IMR-90 (cell line): Measurements from ENCODE around the gene GJC1. TPM values are rescaled to one million over a fixed set of nuclear protein-coding genes. Genes with fewer than 3 reads are reported as not detected.
A peak's percentile ranks its signal among the peaks of the same experiment; 100 is the strongest.

Source experiments
- ATAC-seq: fragments of 200-7000 bp; cut with Tn5 transposase; 2 replicates; pipeline ENCODE4 v1.9.1; 2020; ENCODE audit warnings: low read depth, mild to moderate bottlenecking, moderate library complexity
- BruUV-seq: library from RNA; stranded (reverse); fragments of 400-500 nt; replicated peaks from 2 replicates; lab custom pipeline; 2021; lab: Mats Ljungman, UMichigan
- CTCF ChIA-PET: fragments of 300-600 bp; formaldehyde crosslinking; extraction: SDS; loops from one replicate; lab custom pipeline; 2021; ENCODE audit warnings: antibody characterized with exemption; lab: Yijun Ruan, JAX
- POLR2A ChIA-PET: fragments of 300-600 bp; sonication (Branson Sonifier 250); formaldehyde crosslinking; loops from one replicate; lab custom pipeline; 2022; ENCODE audit warnings: antibody characterized with exemption; ENCODE audit not compliant: unreplicated experiment; lab: Charles Lee
- DNase-seq: peaks from one replicate; pipeline ENCODE4 v3.0.0; 2013
- H2AFZ ChIP-seq: replicated peaks from 2 replicates; pipeline ENCODE3; 2013; ENCODE audit warnings: low read length, mild to moderate bottlenecking; ENCODE audit not compliant: poor library complexity
- H2AK5ac ChIP-seq: 2 replicates; pipeline ENCODE4 v1.6.1; 2013; ENCODE audit warnings: low read depth, low read length, inconsistent platforms
- H2AK9ac ChIP-seq: replicated peaks from 2 replicates; pipeline ENCODE3; 2013; ENCODE audit warnings: mild to moderate bottlenecking, low read depth, low read length, moderate library complexity; ENCODE audit not compliant: poor library complexity
- H2BK120ac ChIP-seq: 2 replicates; pipeline ENCODE4 v1.6.1; 2013; ENCODE audit warnings: low read depth, low read length, inconsistent platforms
- H2BK15ac ChIP-seq: 3 replicates; pipeline ENCODE4 v1.6.1; 2013; ENCODE audit warnings: low read depth, low read length, inconsistent platforms
- H2BK20ac ChIP-seq: 2 replicates; pipeline ENCODE4 v1.6.1; 2013; ENCODE audit warnings: low read depth, mild to moderate bottlenecking, inconsistent platforms, low read length, moderate library complexity
- H2BK5ac ChIP-seq: 2 replicates; pipeline ENCODE4 v1.6.1; 2013; ENCODE audit warnings: mild to moderate bottlenecking, low read depth, low read length, inconsistent platforms; ENCODE audit not compliant: poor library complexity, severe bottlenecking
- H3K14ac ChIP-seq: replicated peaks from 2 replicates; pipeline ENCODE4 v1.6.1; 2013; ENCODE audit warnings: low read depth, low read length, inconsistent platforms
- H3K18ac ChIP-seq: 2 replicates; pipeline ENCODE4 v1.6.1; 2013; ENCODE audit warnings: low read depth, low read length, control low read depth
- H3K23ac ChIP-seq: 2 replicates; pipeline ENCODE4 v1.6.1; 2013; ENCODE audit warnings: low read depth, low read length, inconsistent platforms
- H3K27ac ChIP-seq: 2 replicates; pipeline ENCODE4 v1.5.1; 2013; ENCODE audit warnings: mild to moderate bottlenecking, control low read depth, low read length; ENCODE audit not compliant: insufficient read depth
- H3K27me3 ChIP-seq: 2 replicates; pipeline ENCODE4 v1.6.1; 2013; ENCODE audit warnings: low read length; ENCODE audit not compliant: control insufficient read depth, insufficient read depth
- H3K36me3 ChIP-seq: 2 replicates; pipeline ENCODE4 v1.6.1; 2013; ENCODE audit warnings: low read length, mixed read lengths; ENCODE audit not compliant: control insufficient read depth, insufficient read depth
- H3K4ac ChIP-seq: 2 replicates; pipeline ENCODE4 v1.6.1; 2013; ENCODE audit warnings: low read depth, low read length, inconsistent platforms
- H3K4me1 ChIP-seq: 2 replicates; pipeline ENCODE4 v1.6.1; 2013; ENCODE audit warnings: low read length, mixed read lengths; ENCODE audit not compliant: control insufficient read depth, insufficient read depth
- H3K4me2 ChIP-seq: 2 replicates; pipeline ENCODE4 v1.6.1; 2013; ENCODE audit warnings: low read depth, mild to moderate bottlenecking, control low read depth, low read length, moderate library complexity
- H3K4me3 ChIP-seq: 2 replicates; pipeline ENCODE4 v1.5.1; 2013; ENCODE audit warnings: low read depth, mild to moderate bottlenecking, control low read depth, low read length, moderate library complexity; ENCODE audit not compliant: insufficient read depth
- H3K56ac ChIP-seq: 2 replicates; pipeline ENCODE4 v1.6.1; 2013; ENCODE audit warnings: low read length, inconsistent platforms; ENCODE audit not compliant: insufficient read depth; ENCODE audit errors: extremely low read depth
- H3K79me1 ChIP-seq, 2 experiments: 2 replicates each; pipeline ENCODE4 v1.6.1; 2013; ENCODE audit warnings: low read length in 2 of 2, inconsistent platforms in 1 of 2, low read depth in 1 of 2
- H3K9ac ChIP-seq: 2 replicates; pipeline ENCODE4 v1.6.1; 2013; ENCODE audit warnings: low read depth, low read length, control low read depth
- H3K9me1 ChIP-seq: 2 replicates; pipeline ENCODE4 v1.6.1; 2013; ENCODE audit warnings: low read length, inconsistent platforms; ENCODE audit not compliant: insufficient read depth
- H3K9me3 ChIP-seq: 2 replicates; pipeline ENCODE4 v1.6.1; 2013; ENCODE audit warnings: low read length; ENCODE audit not compliant: control insufficient read depth, insufficient read depth
- H4K20me1 ChIP-seq: 2 replicates; pipeline ENCODE4 v1.6.1; 2013; ENCODE audit warnings: low read length, inconsistent platforms; ENCODE audit not compliant: insufficient read depth
- H4K5ac ChIP-seq: 2 replicates; pipeline ENCODE4 v1.6.1; 2013; ENCODE audit warnings: mild to moderate bottlenecking, low read depth, low read length, control low read depth
- H4K8ac ChIP-seq, 2 experiments: 2 replicates each; pipeline ENCODE4 v1.6.1; 2013; ENCODE audit warnings: low read depth in 2 of 2, low read length in 2 of 2, control low read depth in 1 of 2, inconsistent platforms in 1 of 2
- H4K91ac ChIP-seq: 2 replicates; pipeline ENCODE4 v1.6.1; 2013; ENCODE audit warnings: low read depth, low read length, inconsistent platforms; ENCODE audit not compliant: insufficient read depth
- BHLHE40 ChIP-seq: fragments of 150-350 bp; IDR thresholded peaks from 2 replicates; pipeline ENCODE4 v1.6.1; 2016; ENCODE audit warnings: mild to moderate bottlenecking, low read depth, low read length
- CHD1 ChIP-seq: IDR thresholded peaks from 2 replicates; pipeline ENCODE4 v1.6.1; 2012; ENCODE audit warnings: low read depth, low read length, improper control_type of control experiment
- ELK1 ChIP-seq: fragments of 150-350 bp; IDR thresholded peaks from 2 replicates; pipeline ENCODE4 v1.6.1; 2016; ENCODE audit warnings: low read depth, mild to moderate bottlenecking, low read length, moderate library complexity, borderline replicate concordance
- FOS ChIP-seq: fragments of 150-350 bp; IDR thresholded peaks from 2 replicates; pipeline ENCODE4 v1.6.1; 2016; ENCODE audit warnings: low read depth, low read length
- MXI1 ChIP-seq: IDR thresholded peaks from 2 replicates; pipeline ENCODE4 v1.6.1; 2012; ENCODE audit warnings: low read depth, mild to moderate bottlenecking, low read length, moderate library complexity, borderline replicate concordance
- NFE2L2 ChIP-seq: fragments of 150-350 bp; IDR thresholded peaks from 2 replicates; pipeline ENCODE4 v1.6.1; 2016; ENCODE audit warnings: low read depth, mild to moderate bottlenecking, low read length
- RAD21 ChIP-seq: IDR thresholded peaks from 2 replicates; pipeline ENCODE4 v1.6.1; 2012; ENCODE audit warnings: low read length, improper control_type of control experiment
- RFX5 ChIP-seq: IDR thresholded peaks from 2 replicates; pipeline ENCODE4 v1.8.0; 2012; ENCODE audit warnings: low read depth, mild to moderate bottlenecking, low read length, moderate library complexity
- USF2 ChIP-seq: fragments of 150-350 bp; IDR thresholded peaks from 2 replicates; pipeline ENCODE4 v1.6.1; 2017; ENCODE audit warnings: mild to moderate bottlenecking, antibody characterized with exemption, low read length, low read depth
- WGBS, 2 experiments: methylation state at CpG; one replicate each; pipeline versions ENCODE4 v1.1.5 to v1.1.7; 2013; ENCODE audit warnings: missing lambda C conversion rate in 2 of 2; ENCODE audit not compliant: insufficient read length in 1 of 2; ENCODE audit errors: extremely low coverage in 2 of 2; 5-methylcytosine and 5-hydroxymethylcytosine counted together
- dilution Hi-C: fragments of 300-500 bp; cut with HindIII; formaldehyde crosslinking; loops from one replicate; pipeline ENCODE4 v1.14.3; 2018; ENCODE audit warnings: low sequenced_read_pairs; ENCODE audit not compliant: unreplicated experiment
- in situ Hi-C: fragments of 300-500 bp; cut with MboI; formaldehyde crosslinking; loops from 3 replicates; pipeline ENCODE4 v1.14.3; 2019; ENCODE audit warnings: low sequenced_read_pairs, inconsistent platforms, mixed read lengths
- intact Hi-C: fragments of 100-400 bp; cut with micrococcal nuclease; formaldehyde crosslinking; loops from 2 replicates; pipeline ENCODE4 v1.10.0; 2022
- polyA plus RNA-seq, 3 experiments: library from polyadenylated mRNA; depleted of rRNA; stranded (reverse); fragments of >200 nt; gene quantifications; 2 replicates each; pipeline ENCODE4 v1.2.3, GENCODE V29; 2012; ENCODE audit warnings: low replicate concordance in 1 of 3
- total RNA-seq: library from RNA; depleted of rRNA; stranded (reverse); fragments of >200 nt; gene quantifications from 2 replicates; pipeline ENCODE4 v1.2.3, GENCODE V29; 2012

The GJC1 gene
- total and polyA plus RNA-seq, 2 of the 4 experiments (the other 2 are of a cell fraction) = 23.9 to 69.7 TPM

DNA sequence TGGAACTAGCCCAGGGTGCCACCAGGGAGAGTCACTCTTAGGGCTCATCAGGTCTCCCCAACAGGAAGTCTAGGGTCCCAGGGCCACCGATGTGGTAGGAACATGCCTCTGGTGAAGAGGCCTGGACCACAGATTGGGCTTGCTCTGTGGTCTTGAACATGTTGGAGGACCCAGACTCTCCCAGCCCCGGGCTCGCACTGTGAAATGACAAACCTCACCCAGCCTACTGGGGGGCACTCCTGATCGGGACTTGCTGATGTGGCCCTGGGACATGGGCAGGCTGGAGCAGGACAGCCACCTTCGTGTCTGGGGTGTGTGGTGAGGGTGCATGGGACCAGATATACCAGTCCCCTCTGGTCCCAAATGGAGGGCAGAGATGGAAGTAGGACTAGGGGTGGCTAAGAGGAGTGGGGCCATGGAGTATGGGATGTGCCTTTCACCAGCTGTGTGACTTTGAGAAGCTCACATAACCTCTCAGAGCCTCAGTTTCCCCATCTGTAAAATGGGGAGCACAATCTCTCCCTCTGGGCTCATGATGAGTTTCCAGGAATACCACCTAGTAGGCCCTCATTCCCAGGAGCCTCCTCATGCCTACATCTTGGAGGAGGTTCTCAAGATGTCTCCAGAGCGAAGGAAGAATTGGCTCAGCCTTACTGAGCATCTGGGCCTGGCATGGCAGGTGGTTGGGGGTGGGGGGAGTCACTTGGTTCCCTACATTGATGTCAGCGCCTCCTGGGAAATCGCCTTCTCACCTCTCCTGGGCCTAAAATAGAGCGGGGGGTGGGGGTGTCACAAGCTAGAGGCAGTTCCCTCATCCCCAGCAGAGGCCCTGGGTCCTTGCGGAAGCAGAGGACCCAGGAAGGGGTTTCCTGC lies 72.8 kb downstream of the GJC1 start:
- H3K36me3 ChIP-seq = no peaks in the 10 kb centered on the region
- H2AK9ac ChIP-seq = no peak overlapping the region
- no peak overlapping the region for H4K91ac ChIP-seq
- POLR2A ChIA-PET = interaction anchor here (0.6 kb wide), 1 partner anchor 103 kb away, joined by 3 read pairs; no protein-coding TSS in a partner anchor
- no peak overlapping the region for H2BK120ac ChIP-seq
- dilution Hi-C loops (no loop called here), in situ Hi-C loops (no loop called here), intact Hi-C loops (no loop called here)
- no peak overlapping the region for H4K8ac ChIP-seq
- DNase-seq (no peak), ATAC-seq (no peak)
- no peak overlapping the region for H3K9ac ChIP-seq
- H3K4ac ChIP-seq = no peak overlapping the region
- H4K20me1 ChIP-seq = no peaks in the 10 kb centered on the region; the same call in 1 of the 2 replicates
- peak overlapping the region; percentile 11 for H2AFZ ChIP-seq
- H3K27me3 ChIP-seq = peaks cover 42% of the 10 kb centered on the region
- no peaks in the 10 kb centered on the region for H3K9me3 ChIP-seq
- no peak overlapping the region for H3K14ac ChIP-seq
- no peak overlapping the region for H3K23ac ChIP-seq
- no peaks in the 10 kb centered on the region for H3K79me1 ChIP-seq
- H3K18ac ChIP-seq = no peak overlapping the region
- no CpG with 5 or more reads among the region's 10 CpGs for WGBS, 2 experiments
- 0 out of 2 replicates have a peak, but pooled peaks cover 2% of the 10 kb centered on the region for H3K9me1 ChIP-seq
- no peak overlapping the region for H2AK5ac ChIP-seq
- no TSS peak for BruUV-seq
- CTCF ChIA-PET = no interaction called here
- H2BK15ac ChIP-seq = no peak overlapping the region
- peaks cover 2% of the 10 kb centered on the region; the same call in 1 of the 2 replicates for H3K4me1 ChIP-seq
- H3K4me2 ChIP-seq = no peak overlapping the region
- no peak overlapping the region for H4K5ac ChIP-seq
- no peak overlapping the region for H3K4me3 ChIP-seq
- TF ChIP-seq USF2 (no peak), NFE2L2 (no peak), RFX5 (no peak), RAD21 (no peak), FOS (no peak), CHD1 (no peak), MXI1 (no peak), ELK1 (no peak), BHLHE40 (no peak)
- no peak overlapping the region for H3K27ac ChIP-seq
- H2BK20ac ChIP-seq = no peak overlapping the region
- H3K56ac ChIP-seq = no peak overlapping the region
- no peak overlapping the region for H2BK5ac ChIP-seq
